Breast epithelium (tissue), 3 donors: ENCODE data around the gene POLR3B.

Experiments
- CTCF ChIP-seq, 3 donors: fragments of 450-650 bp; IDR thresholded peaks; one replicate each; pipeline ENCODE4 v1.5.1; 2016 to 2017; ENCODE audit warnings: antibody characterized with exemption in 3 of 3, mild to moderate bottlenecking in 3 of 3, moderate library complexity in 3 of 3
- POLR2A ChIP-seq: fragments of 450-650 bp; IDR thresholded peaks from one replicate; pipeline ENCODE4 v1.6.1; 2016; ENCODE audit warnings: antibody characterized with exemption, mild to moderate bottlenecking, moderate library complexity

DNA sequence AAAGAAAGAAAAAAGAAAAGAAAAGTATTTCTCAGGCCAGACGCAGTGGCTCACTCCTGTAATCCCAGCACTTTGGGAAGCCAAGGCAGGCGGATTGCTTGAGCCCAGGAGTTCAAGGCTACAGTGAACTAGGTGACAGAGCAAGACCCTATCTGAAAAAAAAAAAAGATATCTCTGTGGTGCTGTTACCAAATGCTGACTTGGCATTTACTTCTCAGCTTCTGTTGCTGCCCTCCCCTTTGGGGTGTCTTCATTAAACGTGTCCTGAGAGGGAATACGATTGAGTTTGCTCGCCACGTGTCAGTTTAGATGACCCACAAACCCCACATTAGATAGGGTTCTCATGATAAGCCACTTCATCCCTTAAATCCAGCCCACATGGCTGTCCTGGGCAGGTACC, 4.4 kb upstream of the POLR3B start:
- TF ChIP-seq CTCF (IDR thresholded peaks at IDR 0.05) (no peak), POLR2A (no peak)
